ENCODE measurements around the gene PIK3CD. TPM values are rescaled to one million over a fixed set of nuclear protein-coding genes. Genes with fewer than 3 reads are reported as not detected.

The PIK3CD gene
- total RNA-seq, 1 experiment from 2014 or later, result 4.5 TPM

DNA sequence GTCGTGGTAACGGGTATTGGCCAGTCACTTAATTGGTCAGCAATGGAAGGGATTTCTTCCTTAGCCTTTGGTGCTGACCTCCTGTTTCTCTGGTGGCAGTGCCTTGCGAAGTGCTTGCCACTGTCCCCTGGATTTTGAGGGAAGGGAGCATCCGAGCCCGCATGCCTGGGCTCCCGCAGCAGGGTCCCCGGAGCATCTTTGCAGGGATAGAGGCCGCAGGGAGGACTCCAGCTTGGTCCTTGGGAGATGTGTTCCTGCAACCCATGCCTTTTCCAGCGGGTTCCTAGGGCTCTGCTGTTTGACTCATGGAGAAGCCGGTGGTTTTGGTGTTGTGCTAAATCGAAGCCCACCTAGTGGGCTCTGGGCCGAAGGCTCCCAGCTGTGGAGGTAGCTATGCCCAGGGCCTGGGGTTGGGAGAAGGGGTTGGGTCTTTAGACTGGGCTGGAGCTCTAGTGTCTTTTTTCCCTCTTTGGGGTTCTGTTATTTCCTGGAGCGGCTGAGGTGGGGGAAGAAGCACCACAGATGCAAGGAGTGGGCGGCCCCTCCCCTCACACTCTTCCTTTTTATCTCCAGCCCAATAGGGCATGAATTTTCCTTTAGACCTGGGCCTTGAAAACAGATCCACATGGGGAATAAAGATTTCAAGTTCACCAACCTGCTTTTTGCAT, 39.0 kb downstream of the PIK3CD start:
- no peak for DNase-seq
- BruUV-seq (replicated peaks), result no TSS peak
- no peak overlapping the region for H3K9ac ChIP-seq (ENCODE audit: low read length)

DNA sequence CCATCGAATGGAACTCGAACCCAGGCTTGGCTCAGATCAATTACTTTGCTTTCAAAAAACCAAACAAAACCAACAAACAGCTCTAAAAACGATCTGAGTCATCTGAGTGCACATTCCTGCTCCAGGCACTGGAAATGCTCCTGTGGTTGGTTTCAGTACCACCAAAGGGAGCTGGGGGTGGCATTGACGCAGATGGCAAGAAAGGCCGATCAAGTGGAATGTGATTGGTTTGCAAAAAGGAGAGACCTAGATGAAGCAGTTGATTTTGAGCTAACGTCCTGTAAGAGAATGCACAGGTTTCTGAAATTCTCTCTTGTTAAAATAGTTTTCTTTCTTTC, 39.5 kb downstream of the PIK3CD start:
- H3K36me3 ChIP-seq (ENCODE audit: low read depth, low read length), result no peaks in the 10 kb centered on the region
- intact Hi-C loops (cut with micrococcal nuclease), result no loop called here
- no peak overlapping the region for H2AFZ ChIP-seq (ENCODE audit: low read length)
- TF ChIP-seq, protein P1, sequence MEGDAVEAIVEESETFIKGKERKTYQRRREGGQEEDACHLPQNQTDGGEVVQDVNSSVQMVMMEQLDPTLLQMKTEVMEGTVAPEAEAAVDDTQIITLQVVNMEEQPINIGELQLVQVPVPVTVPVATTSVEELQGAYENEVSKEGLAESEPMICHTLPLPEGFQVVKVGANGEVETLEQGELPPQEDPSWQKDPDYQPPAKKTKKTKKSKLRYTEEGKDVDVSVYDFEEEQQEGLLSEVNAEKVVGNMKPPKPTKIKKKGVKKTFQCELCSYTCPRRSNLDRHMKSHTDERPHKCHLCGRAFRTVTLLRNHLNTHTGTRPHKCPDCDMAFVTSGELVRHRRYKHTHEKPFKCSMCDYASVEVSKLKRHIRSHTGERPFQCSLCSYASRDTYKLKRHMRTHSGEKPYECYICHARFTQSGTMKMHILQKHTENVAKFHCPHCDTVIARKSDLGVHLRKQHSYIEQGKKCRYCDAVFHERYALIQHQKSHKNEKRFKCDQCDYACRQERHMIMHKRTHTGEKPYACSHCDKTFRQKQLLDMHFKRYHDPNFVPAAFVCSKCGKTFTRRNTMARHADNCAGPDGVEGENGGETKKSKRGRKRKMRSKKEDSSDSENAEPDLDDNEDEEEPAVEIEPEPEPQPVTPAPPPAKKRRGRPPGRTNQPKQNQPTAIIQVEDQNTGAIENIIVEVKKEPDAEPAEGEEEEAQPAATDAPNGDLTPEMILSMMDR (conservative IDR thresholded peaks at IDR 0.05; ENCODE audit: low read depth, low read length), result no peak
- H3K4me1 ChIP-seq (ENCODE audit: insufficient read depth, low read length), result peaks cover 24% of the 10 kb centered on the region
- ATAC-seq (no peak), DNase-seq (peak; percentile 46)
- no peak overlapping the region for H3K9ac ChIP-seq (ENCODE audit: low read length)
- POLR2A ChIA-PET (ENCODE audit: unreplicated experiment), result no interaction called here
- no peaks in the 10 kb centered on the region for H3K27me3 ChIP-seq (ENCODE audit: low read length)
- H3K4me3 ChIP-seq (ENCODE audit: low read length), result no peak overlapping the region
- CTCF ChIA-PET, result interaction anchor here (1.2 kb wide), 1 partner anchor 64 kb away, joined by 3 read pairs; no protein-coding TSS in a partner anchor
- H3K27ac ChIP-seq (ENCODE audit: low read length), result no peak overlapping the region
- H3K4me2 ChIP-seq (ENCODE audit: low read length), result no peak overlapping the region
- no TSS peak for BruUV-seq (replicated peaks)
- no peaks in the 10 kb centered on the region for H4K20me1 ChIP-seq (ENCODE audit: low read length)
- no peaks in the 10 kb centered on the region for H3K9me2 ChIP-seq (replicated peaks; ENCODE audit: low read length)
- H3F3A ChIP-seq (ENCODE audit: low read length, unreplicated experiment), result peaks cover 7% of the 10 kb centered on the region
- no peaks in the 10 kb centered on the region for H3K9me3 ChIP-seq (ENCODE audit: low read length)
- no peaks in the 10 kb centered on the region for H3K79me2 ChIP-seq (ENCODE audit: low read length)

More for the DNA sequence above, 39.0 kb downstream of the PIK3CD start:
- Histone ChIP-seq H3K27me3 (ENCODE audit: low read length) (no peaks in the 10 kb centered on the region), H3F3A (ENCODE audit: low read length, unreplicated experiment) (peaks cover 7% of the 10 kb centered on the region), H3K4me1 (ENCODE audit: insufficient read depth, low read length) (peaks cover 24% of the 10 kb centered on the region), H3K27ac (ENCODE audit: low read length) (no peak overlapping the region), H3K4me3 (ENCODE audit: low read length) (no peak overlapping the region), H3K79me2 (ENCODE audit: low read length) (no peaks in the 10 kb centered on the region), H4K20me1 (ENCODE audit: low read length) (no peaks in the 10 kb centered on the region), H3K4me2 (ENCODE audit: low read length) (no peak overlapping the region), H3K9me2 (replicated peaks; ENCODE audit: low read length) (no peaks in the 10 kb centered on the region), H3K36me3 (ENCODE audit: low read depth, low read length) (no peaks in the 10 kb centered on the region), H2AFZ (ENCODE audit: low read length) (no peak overlapping the region), H3K9me3 (ENCODE audit: low read length) (no peaks in the 10 kb centered on the region)
- CTCF ChIA-PET, result interaction anchor here (1.2 kb wide), 1 partner anchor 63 kb away, joined by 3 read pairs; no protein-coding TSS in a partner anchor
- ATAC-seq, result no peak
- intact Hi-C loops (cut with micrococcal nuclease), result no loop called here
- no peak for TF ChIP-seq EZH2 (IDR thresholded peaks at IDR 0.05; ENCODE audit: low read length, unreplicated experiment)
- TF ChIP-seq, protein P1 (conservative IDR thresholded peaks at IDR 0.05; ENCODE audit: low read depth, low read length), result no peak
- TF ChIP-seq EZH2phosphoT487 (IDR thresholded peaks at IDR 0.05; ENCODE audit: borderline replicate concordance, low read length), result no peak
- POLR2A ChIA-PET (ENCODE audit: unreplicated experiment), result no interaction called here

DNA sequence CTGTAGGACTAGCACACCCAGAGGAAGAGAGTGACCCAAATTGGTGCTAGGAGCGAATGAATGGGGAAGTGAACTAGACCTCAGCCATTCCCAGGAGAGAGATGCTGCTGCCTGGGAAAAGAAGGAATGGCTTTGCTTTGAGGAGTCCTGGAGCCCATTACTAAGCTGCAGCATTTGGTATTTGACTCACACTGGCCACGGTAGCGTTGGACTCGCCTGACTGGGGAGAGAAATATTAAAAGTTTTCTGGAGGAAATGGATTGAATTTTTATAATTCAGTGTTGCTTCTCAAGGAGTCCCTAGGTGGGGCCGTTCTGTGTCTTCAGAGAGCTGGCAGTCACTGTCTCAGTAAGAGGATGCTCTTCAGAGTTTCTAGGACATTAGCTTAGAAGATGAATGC, 40.2 kb downstream of the PIK3CD start:
- Histone ChIP-seq H3K27me3 (ENCODE audit: low read length) (no peaks in the 10 kb centered on the region), H3K4me2 (ENCODE audit: low read length) (no peak overlapping the region), H3K79me2 (ENCODE audit: low read length) (no peaks in the 10 kb centered on the region), H3K36me3 (ENCODE audit: low read depth, low read length) (no peaks in the 10 kb centered on the region), H3K9ac (ENCODE audit: low read length) (no peak overlapping the region), H3K4me1 (ENCODE audit: insufficient read depth, low read length) (peaks cover 24% of the 10 kb centered on the region), H3K27ac (ENCODE audit: low read length) (no peak overlapping the region), H3K4me3 (ENCODE audit: low read length) (no peak overlapping the region), H4K20me1 (ENCODE audit: low read length) (no peaks in the 10 kb centered on the region), H3K9me2 (replicated peaks; ENCODE audit: low read length) (no peaks in the 10 kb centered on the region), H3K9me3 (ENCODE audit: low read length) (no peaks in the 10 kb centered on the region), H3F3A (ENCODE audit: low read length, unreplicated experiment) (peaks cover 4% of the 10 kb centered on the region), H2AFZ (ENCODE audit: low read length) (no peak overlapping the region)
- no peak for ATAC-seq
- ChIA-PET POLR2A (ENCODE audit: unreplicated experiment) (interaction anchor here (0.7 kb wide), 1 partner anchor 21 kb away, joined by 3 read pairs; no protein-coding TSS in a partner anchor), CTCF (no interaction called here)
- TF ChIP-seq, protein P1 (conservative IDR thresholded peaks at IDR 0.05; ENCODE audit: low read depth, low read length), result peak; percentile 37
- no peak for TF ChIP-seq EZH2phosphoT487 (IDR thresholded peaks at IDR 0.05; ENCODE audit: borderline replicate concordance, low read length)
- TF ChIP-seq EZH2 (IDR thresholded peaks at IDR 0.05; ENCODE audit: low read length, unreplicated experiment), result no peak
- no TSS peak for BruUV-seq (replicated peaks)
- intact Hi-C loops (cut with micrococcal nuclease), result no loop called here
- no peak for DNase-seq
